GM18867 (cell line): Measurements from ENCODE around the gene BSN.
"Not testable (repeated sequence)": the region's sequence is repeated elsewhere in the genome, so short reads cannot be mapped to it uniquely, and the experiment has no call there.

Source experiments
- ATAC-seq: cut with Tn5 transposase; IDR thresholded peaks from one replicate; pipeline ENCODE4 v1.9.1; 2021; ENCODE audit warnings: mild to moderate bottlenecking, moderate library complexity; ENCODE audit not compliant: unreplicated experiment

BSN gene

GRCh38 chr3:49533786-49534519 is 20.3 kb upstream of the BSN start:
- no peak for ATAC-seq

GRCh38 chr3:49534581-49535441 is 19.5 kb upstream of the BSN start:
- ATAC-seq: no peak

- no peak for ATAC-seq
These were observed 18.1 kb upstream of the BSN start for GRCh38 chr3:49535971-49536874.

GRCh38 chr3:49536875-49537533 is 17.3 kb upstream of the BSN start:
- ATAC-seq: no peak

- peak; percentile 94 for ATAC-seq
These were observed 14.4 kb upstream of the BSN start for GRCh38 chr3:49539659-49540560.

GRCh38 chr3:49552087-49552486 is 2.2 kb upstream of the BSN start:
- no peak for ATAC-seq

GRCh38 chr3:49553324-49553691 is 969 bp upstream of the BSN start:
- ATAC-seq: no peak

GRCh38 chr3:49554633-49555265 is 472 bp downstream of the BSN start:
- ATAC-seq: peak; percentile 66

GRCh38 chr3:49556500-49557275 is 2.4 kb downstream of the BSN start:
- ATAC-seq: no peak

GRCh38 chr3:49563040-49563578 is 8.8 kb downstream of the BSN start:
- no peak for ATAC-seq

GRCh38 chr3:49563766-49564165 is 9.5 kb downstream of the BSN start:
- ATAC-seq: no peak

GRCh38 chr3:49566312-49566711 is 12.0 kb downstream of the BSN start:
- ATAC-seq: no peak

- no peak for ATAC-seq
These were observed 13.1 kb downstream of the BSN start for GRCh38 chr3:49567406-49567805.

GRCh38 chr3:49568965-49569364 is 14.7 kb downstream of the BSN start:
- no peak for ATAC-seq

GRCh38 chr3:49570028-49570654 is 15.9 kb downstream of the BSN start:
- ATAC-seq: no peak

- no peak for ATAC-seq
These were observed 27.9 kb downstream of the BSN start for GRCh38 chr3:49582177-49582576.

- ATAC-seq: not testable (repeated sequence)
These were observed 31.0 kb downstream of the BSN start for GRCh38 chr3:49585261-49585755.
